Measurements from ENCODE around the gene PRSS2.

Gene PRSS2

DNA sequence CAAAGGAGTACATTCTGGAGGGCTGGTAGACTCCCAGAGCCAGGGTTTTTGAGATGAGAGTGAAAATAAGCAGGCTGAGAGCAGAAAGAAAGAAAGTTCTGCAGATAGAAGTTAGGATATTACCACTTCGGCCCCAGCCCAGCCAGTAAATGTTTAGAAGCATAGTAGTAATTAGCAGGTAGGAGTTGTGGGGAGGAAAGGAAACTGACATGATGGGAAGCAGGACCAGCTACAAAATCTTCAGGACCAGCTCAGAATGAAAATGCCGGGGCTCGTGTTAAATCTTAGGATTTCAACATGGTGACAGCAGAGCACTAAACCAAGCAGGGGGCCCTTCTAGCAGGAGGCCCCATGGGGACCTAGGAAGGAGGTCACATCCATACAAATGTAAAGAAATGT lies 28.7 kb downstream of the PRSS2 start:
- TF ChIP-seq, protein P1, sequence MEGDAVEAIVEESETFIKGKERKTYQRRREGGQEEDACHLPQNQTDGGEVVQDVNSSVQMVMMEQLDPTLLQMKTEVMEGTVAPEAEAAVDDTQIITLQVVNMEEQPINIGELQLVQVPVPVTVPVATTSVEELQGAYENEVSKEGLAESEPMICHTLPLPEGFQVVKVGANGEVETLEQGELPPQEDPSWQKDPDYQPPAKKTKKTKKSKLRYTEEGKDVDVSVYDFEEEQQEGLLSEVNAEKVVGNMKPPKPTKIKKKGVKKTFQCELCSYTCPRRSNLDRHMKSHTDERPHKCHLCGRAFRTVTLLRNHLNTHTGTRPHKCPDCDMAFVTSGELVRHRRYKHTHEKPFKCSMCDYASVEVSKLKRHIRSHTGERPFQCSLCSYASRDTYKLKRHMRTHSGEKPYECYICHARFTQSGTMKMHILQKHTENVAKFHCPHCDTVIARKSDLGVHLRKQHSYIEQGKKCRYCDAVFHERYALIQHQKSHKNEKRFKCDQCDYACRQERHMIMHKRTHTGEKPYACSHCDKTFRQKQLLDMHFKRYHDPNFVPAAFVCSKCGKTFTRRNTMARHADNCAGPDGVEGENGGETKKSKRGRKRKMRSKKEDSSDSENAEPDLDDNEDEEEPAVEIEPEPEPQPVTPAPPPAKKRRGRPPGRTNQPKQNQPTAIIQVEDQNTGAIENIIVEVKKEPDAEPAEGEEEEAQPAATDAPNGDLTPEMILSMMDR (IDR thresholded peaks at IDR 0.05; ENCODE audit: low read depth, low read length, missing control alignments): no peak
- no peak overlapping the region for H3K4me3 ChIP-seq (ENCODE audit: low read depth, low read length)
- DNase-seq (ENCODE audit: low read depth): no peak

DNA sequence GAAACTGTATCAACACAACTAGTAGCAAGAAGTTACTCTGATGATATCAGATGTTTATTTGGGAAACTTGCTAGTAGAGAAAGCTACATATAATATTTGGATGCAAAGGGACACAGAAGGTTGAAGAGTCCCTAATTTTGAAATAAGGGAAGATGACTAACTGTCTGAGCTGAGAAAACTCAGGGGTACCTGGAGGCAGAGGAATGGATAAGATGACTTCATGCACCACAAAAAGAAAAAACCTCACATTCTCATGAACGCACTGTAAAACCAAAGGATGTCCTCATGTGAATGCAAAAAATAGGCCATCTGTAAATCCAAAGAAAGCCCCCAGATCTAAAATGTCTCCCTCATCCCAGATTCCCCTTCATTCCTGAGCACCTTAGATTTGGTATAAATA lies 29.3 kb downstream of the PRSS2 start:
- TF ChIP-seq, protein P1 (IDR thresholded peaks at IDR 0.05; ENCODE audit: low read depth, low read length, missing control alignments): no peak
- no peak overlapping the region for H3K4me3 ChIP-seq (ENCODE audit: low read depth, low read length)
- DNase-seq (ENCODE audit: low read depth): no peak

DNA sequence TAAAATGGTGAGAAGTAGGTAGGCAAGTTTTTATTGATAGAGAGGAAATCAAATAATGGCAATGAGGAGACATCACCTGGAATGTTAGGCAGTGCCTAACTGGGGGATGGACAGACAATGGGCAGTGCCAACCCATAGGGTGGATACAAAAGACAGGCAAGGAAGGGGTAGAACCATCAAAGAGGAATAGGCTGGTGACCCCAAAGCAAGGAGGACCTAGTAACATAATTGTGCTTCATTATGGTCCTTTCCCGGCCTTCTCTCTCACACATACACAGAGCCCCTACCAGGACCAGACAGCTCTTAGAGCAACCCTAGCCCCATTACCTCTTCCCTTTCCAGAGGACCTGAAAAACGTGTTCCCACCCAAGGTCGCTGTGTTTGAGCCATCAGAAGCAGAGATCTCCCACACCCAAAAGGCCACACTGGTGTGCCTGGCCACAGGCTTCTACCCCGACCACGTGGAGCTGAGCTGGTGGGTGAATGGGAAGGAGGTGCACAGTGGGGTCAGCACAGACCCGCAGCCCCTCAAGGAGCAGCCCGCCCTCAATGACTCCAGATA lies 30.0 kb downstream of the PRSS2 start:
- H3K4me3 ChIP-seq (ENCODE audit: low read depth, low read length): no peak overlapping the region
- TF ChIP-seq, protein P1 (IDR thresholded peaks at IDR 0.05; ENCODE audit: low read depth, low read length, missing control alignments): no peak
- DNase-seq (ENCODE audit: low read depth): no peak

DNA sequence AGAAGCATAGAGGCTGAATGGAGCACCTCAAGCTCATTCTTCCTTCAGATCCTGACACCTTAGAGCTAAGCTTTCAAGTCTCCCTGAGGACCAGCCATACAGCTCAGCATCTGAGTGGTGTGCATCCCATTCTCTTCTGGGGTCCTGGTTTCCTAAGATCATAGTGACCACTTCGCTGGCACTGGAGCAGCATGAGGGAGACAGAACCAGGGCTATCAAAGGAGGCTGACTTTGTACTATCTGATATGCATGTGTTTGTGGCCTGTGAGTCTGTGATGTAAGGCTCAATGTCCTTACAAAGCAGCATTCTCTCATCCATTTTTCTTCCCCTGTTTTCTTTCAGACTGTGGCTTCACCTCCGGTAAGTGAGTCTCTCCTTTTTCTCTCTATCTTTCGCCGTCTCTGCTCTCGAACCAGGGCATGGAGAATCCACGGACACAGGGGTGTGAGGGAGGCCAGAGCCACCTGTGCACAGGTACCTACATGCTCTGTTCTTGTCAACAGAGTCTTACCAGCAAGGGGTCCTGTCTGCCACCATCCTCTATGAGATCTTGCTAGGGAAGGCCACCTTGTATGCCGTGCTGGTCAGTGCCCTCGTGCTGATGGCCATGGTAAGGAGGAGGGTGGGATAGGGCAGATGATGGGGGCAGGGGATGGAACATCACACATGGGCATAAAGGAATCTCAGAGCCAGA lies 31.0 kb downstream of the PRSS2 start:
- TF ChIP-seq, protein P1 (IDR thresholded peaks at IDR 0.05; ENCODE audit: low read depth, low read length, missing control alignments): no peak
- no peak overlapping the region for H3K4me3 ChIP-seq (ENCODE audit: low read depth, low read length)

DNA sequence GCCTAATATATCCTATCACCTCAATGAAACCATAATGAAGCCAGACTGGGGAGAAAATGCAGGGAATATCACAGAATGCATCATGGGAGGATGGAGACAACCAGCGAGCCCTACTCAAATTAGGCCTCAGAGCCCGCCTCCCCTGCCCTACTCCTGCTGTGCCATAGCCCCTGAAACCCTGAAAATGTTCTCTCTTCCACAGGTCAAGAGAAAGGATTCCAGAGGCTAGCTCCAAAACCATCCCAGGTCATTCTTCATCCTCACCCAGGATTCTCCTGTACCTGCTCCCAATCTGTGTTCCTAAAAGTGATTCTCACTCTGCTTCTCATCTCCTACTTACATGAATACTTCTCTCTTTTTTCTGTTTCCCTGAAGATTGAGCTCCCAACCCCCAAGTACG lies 31.5 kb downstream of the PRSS2 start:
- TF ChIP-seq, protein P1 (IDR thresholded peaks at IDR 0.05; ENCODE audit: low read depth, low read length, missing control alignments): no peak
- no peak for DNase-seq (ENCODE audit: low read depth)
- no peak overlapping the region for H3K4me3 ChIP-seq (ENCODE audit: low read depth, low read length)

More for the DNA sequence above, 31.0 kb downstream of the PRSS2 start:
- no peak for DNase-seq (ENCODE audit: low read depth)

DNA sequence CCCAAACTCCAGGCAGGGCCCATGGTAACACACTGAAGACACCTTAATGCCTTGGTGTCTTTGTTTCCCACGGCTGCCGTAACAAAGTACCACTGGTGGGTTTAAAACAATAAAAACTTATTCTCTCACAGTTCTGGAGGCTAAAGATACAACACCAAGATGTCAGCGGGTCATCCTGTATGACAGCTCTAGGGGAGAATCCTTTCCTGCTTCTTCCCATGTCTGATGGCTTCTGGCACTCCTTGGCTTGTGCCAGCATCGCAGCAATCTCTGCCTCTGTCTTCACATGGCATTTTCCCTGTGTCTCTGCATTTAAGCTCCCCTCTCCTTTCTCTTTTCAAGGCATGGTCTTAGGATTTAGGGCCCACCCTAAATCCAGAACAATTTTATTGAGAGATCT lies 33.1 kb downstream of the PRSS2 start:
- TF ChIP-seq, protein P1 (IDR thresholded peaks at IDR 0.05; ENCODE audit: low read depth, low read length, missing control alignments): no peak
- no peak for DNase-seq (ENCODE audit: low read depth)
- H3K4me3 ChIP-seq (ENCODE audit: low read depth, low read length): no peak overlapping the region

DNA sequence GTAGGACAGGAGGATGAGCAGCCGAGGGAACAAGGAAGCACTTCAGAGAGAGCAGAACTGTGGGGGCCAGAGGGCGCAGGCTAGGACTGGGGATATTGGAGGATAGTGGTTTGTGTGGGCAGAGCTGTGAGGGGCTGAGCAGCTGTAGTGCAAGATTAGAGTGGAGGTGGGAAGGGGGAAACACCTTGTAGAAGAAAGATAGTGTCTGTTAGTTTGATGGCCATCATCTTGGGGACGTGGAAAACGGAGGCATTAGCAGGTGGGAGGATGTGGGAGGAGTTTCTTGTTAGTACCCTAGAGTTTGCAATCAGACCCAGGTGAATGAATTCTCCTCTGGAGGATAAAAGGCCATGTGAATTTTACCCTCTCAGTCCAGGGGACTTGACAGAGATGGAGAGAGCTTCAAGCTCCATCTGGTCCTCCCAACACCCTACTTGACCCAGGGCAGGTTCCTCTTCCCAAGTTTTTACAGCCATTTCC lies 34.0 kb downstream of the PRSS2 start:
- H3K4me3 ChIP-seq (ENCODE audit: low read depth, low read length): no peak overlapping the region
- no peak for DNase-seq (ENCODE audit: low read depth)
- TF ChIP-seq, protein P1 (IDR thresholded peaks at IDR 0.05; ENCODE audit: low read depth, low read length, missing control alignments): no peak

Measured in GM12864 (cell line).